ENCODE measurements around the gene FAM83B.
"Not testable (repeated sequence)": the region's sequence is repeated elsewhere in the genome, so short reads cannot be mapped to it uniquely, and the experiment has no call there.

GRCh38 chr6:54881891-54882290 is 35.3 kb downstream of the FAM83B start:
- TF ChIP-seq, protein P1, sequence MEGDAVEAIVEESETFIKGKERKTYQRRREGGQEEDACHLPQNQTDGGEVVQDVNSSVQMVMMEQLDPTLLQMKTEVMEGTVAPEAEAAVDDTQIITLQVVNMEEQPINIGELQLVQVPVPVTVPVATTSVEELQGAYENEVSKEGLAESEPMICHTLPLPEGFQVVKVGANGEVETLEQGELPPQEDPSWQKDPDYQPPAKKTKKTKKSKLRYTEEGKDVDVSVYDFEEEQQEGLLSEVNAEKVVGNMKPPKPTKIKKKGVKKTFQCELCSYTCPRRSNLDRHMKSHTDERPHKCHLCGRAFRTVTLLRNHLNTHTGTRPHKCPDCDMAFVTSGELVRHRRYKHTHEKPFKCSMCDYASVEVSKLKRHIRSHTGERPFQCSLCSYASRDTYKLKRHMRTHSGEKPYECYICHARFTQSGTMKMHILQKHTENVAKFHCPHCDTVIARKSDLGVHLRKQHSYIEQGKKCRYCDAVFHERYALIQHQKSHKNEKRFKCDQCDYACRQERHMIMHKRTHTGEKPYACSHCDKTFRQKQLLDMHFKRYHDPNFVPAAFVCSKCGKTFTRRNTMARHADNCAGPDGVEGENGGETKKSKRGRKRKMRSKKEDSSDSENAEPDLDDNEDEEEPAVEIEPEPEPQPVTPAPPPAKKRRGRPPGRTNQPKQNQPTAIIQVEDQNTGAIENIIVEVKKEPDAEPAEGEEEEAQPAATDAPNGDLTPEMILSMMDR (IDR thresholded peaks at IDR 0.05; ENCODE audit: insufficient read depth, low read length, poor library complexity, severe bottlenecking) = not testable (repeated sequence)
- not testable (repeated sequence) for TF ChIP-seq EZH2phosphoT487 (conservative IDR thresholded peaks at IDR 0.05; ENCODE audit: low read length)

Data from SU-DHL-6 (cell line).